Activated CD4-positive, alpha-beta T cell treated with anti-CD3 and anti-CD28 coated beads, Interleukin-2, amount 50 U/mL, for 48 hours (primary cell): ENCODE results near the gene GRK2.
A peak's percentile ranks its signal among the peaks of the same experiment; 100 is the strongest.

Source experiments
- DNase-seq, 2 experiments: peaks; one replicate each; pipeline ENCODE4 v3.0.0-alpha.2; 2020

GRK2 gene

GRCh38 chr11:67254798-67255197, 11.5 kb upstream of the GRK2 start:
- DNase-seq: no peak

DNA sequence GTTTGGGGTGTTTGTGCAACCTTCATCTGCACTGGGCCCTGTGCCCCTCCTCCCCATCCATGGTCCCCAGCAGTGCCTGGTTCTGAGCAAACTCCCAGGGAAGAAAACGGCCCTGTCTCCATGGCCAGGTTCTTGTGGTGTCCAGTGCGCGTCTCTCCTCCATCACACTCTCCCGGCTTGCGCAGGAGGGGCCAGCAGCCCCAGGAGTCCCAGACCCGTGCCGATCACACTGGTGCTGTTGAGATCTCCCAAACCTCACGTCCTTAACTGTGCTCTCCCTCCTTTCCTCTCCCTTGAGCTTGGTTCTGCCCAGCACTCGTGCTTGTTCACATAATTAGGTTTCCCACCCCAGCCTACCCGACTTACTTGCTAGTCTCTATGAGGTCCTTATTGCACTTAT, 10.9 kb upstream of the GRK2 start:
- DNase-seq: no peak

GRCh38 chr11:67255864-67256263, 10.4 kb upstream of the GRK2 start:
- DNase-seq: no peak

DNA sequence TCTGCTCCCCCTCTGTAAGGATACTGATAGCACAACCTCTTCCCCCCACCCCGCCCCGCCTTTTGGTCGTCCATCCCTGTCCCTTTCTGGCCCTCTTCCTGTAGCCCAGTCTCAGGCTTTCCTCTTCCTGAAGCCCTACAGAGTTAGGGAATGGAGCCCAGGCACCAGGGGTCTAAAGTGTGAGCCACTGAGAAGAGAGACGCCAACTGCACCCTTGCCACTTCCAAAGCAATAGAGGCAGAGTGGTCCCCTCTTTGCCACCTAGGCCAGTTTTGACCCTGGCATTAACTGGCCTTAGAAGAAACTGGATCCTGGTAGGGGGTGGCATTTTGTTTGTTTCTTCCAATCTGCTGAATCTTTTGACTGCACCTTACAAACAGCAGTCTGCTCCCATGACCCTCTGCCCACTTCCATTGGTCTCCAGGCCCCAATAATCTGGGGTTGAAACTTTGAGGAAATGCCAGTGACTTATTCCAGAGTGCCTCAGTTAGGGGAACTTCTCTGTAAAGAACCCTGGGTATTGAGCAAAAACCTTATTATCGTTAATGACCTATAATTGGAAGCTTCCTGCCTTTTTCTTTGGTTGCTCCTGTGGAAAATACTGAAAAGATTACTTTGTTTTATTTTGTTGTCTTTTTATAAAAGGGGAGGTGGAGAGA, 9.7 kb upstream of the GRK2 start:
- DNase-seq: no peak

GRCh38 chr11:67260406-67260805, 5.9 kb upstream of the GRK2 start:
- DNase-seq: no peak

DNA sequence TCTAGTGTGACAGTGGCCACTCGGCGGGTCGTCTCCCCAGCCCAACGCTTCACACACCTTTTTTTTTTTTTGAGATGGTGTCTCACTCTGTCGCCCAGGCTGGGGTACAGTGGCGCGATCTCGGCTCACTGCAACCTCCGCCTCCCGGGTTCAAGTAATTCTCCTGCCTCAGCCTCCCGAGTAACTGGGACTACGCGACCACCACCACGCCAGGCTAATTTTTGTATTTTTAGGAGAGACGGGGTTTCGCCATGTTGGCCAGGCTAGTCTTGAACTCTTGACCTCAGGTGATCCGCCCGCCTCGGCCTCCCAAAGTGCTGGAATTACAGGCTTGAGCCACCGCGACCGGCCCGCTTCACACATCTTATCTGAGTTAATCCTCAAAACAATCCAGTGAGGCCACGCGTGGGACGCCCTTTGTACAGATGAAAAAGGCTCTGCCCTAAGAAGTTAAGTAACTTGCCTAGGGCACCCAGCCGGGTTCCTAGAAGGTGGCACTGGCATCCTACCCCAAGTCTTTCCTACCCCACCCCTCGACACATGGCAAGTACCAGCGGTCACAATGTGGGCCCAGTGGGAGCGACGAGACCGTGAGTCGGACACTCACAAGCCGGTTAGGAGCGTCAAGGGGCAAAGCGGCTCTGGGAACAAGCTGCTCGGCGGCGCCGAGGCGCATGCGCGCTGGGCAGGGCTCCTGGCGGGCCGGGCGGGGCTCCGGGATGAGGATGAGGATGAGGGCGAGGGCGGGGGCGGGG, 5.2 kb upstream of the GRK2 start:
- peak; percentile 75 to 78 for DNase-seq

DNA sequence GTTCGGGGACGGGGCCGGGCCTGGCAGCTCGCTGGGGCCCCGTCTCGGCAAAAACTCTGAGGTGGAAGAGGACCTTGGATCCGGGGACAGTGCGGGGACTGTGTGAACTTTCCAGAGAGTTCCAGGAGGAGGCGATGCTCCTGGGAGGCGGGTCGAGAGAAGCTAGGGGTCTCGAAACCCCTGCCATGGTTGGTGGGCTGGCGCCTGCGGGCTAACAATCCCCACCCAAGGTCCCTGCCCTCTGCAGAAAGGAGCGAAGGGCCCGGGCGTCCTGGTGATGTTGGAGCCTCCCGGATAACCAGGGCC, 4.7 kb upstream of the GRK2 start:
- no peak for DNase-seq

DNA sequence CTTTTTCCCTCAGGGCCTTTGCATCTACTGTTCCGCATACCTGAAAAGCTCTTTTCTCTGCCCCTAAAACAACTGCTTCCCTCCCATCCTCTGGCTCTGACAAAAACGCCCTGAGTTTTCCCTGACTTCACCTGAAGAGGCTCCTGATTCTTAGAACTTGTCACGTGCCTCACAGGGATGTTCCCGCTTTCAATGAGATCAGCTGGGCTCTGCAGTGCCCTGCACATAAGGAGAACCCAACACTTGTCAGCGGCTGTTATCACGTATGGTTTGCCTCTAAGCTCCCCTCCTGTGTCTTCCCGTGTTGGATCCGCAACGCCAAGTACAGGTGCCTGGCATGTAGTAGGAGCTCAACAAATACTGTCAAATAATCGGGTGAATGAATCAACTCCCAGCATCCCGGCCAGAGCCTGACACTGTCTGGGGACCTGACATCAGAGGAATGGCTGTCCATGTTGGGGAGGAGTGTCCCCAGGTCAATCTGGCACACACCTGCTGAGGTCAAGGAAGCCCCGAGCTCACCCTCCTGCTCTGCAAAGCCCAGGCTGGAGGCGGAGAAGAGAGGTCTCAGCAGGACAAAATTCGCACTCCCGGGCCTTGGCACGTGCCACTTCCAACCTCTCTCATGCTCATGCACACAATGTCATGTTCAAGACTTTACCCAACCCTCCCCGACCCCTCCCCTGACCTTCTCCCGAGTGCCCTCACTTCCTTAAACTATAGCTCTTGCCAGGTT, 4.2 kb upstream of the GRK2 start:
- no peak for DNase-seq

DNA sequence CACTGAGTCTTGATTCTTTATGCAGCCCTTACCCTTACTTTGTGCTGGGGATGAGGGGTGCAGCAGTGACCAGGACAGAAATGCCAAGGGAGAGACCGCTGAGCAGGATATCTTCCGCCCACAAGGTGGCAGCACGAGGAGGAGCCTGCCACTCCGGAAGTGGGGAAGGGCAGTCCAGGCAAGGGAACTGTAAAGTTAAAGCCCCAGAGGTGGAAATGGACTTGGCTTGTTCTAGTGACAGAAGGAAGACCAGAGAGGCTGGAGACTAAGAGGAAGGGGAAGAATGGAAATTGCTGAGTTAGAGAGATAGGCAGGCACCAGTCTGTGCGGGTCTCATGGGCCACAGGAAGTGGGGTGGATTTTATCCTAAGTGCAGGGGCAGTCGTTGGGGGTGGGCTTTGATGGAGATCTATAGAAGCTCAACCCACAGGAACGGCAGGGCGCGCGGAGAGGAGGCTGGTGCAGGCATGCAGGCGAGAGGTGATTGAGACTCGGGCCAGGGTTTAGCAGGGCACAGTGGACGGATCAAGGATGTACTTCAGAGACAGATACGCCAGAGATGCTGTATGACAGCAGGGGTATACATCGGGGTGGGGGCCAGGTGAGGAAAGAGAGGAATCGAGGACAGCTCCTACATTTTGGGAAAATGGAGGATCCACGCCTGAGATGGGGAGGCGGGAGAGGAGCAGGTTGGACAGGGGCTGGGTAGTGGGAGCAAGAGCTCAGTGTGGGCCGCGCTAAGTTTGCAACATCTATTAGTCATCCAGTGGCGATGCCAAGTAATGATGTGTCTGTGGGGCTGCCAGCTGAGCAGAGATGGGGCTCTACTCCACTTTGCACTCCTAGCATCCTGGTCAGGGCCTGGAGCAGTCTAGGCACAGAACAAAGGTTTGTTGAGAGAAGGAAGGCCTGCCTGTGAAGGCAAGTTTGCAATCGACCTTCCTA, 3.3 kb upstream of the GRK2 start:
- peak; percentile 80 to 86 for DNase-seq

DNA sequence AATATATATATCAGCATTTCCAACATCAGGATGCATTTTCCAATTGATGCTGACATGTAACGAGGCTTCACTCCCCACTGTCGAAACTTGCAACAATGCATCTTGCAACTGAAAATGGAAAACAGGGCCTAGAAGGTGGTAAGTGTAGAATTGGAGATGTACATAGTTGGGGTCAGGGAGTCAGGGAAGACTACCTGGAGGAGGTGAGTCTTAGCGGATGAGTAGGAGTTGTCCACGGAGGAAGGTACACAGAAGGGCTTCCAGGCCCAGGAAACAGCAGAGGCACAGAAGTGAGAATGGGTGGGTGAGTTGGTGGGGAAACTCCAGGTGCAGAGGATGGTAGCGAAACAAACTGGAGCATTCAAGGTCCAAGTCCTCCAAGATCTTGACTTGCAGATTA, 2.0 kb upstream of the GRK2 start:
- peak in 1 of 2 experiments; percentile 17 for DNase-seq

GRCh38 chr11:67264877-67265632, 1.2 kb upstream of the GRK2 start:
- DNase-seq: peak; percentile 25 to 48

- DNase-seq: peak; percentile 80 to 81
Observed at GRCh38 chr11:67265633-67266448, 432 bp upstream of the GRK2 start.

DNA sequence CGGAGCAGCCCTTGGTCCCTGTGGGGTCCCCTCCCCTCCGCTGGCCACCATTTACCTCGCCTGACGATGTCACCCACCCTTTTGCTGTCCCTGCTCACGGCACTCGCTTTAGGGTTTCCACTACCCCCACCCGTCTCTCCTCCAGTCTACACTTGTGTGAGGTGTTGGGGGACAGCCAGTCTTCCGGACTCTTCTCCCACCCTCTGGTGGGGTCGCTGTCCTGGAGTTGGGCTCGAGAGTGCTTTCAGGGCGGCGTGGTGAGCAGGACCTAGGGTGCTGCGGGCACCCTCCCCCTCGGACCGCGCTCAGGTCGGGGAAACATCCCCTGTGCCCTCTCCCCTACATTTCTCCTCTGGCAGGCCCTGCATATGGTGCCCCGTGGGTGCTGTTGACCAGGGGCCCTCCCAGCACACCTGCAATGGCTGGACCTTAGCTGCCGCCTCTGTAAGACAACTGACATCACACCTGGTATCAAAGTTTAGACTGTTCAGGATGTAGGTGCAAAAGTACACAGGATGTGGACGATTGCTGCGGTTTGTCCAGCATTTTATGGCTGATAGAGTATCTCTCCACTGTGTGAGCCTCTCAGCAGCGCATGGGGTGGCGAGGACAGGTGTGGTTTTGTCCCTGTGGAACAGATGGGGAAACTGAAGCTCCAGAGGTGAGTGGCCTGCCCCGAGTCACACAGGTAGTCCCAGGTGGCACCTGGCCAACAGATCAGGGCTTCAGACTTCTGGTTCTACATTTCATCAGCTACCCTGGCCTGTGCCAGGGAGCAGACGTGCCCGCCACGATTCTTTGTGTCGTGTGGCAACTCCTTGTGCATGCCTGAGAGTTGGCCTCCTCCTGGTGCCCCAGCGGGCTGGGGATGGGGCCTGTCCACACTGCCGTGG, 1.2 kb downstream of the GRK2 start:
- DNase-seq: peak; percentile 39 to 49

DNA sequence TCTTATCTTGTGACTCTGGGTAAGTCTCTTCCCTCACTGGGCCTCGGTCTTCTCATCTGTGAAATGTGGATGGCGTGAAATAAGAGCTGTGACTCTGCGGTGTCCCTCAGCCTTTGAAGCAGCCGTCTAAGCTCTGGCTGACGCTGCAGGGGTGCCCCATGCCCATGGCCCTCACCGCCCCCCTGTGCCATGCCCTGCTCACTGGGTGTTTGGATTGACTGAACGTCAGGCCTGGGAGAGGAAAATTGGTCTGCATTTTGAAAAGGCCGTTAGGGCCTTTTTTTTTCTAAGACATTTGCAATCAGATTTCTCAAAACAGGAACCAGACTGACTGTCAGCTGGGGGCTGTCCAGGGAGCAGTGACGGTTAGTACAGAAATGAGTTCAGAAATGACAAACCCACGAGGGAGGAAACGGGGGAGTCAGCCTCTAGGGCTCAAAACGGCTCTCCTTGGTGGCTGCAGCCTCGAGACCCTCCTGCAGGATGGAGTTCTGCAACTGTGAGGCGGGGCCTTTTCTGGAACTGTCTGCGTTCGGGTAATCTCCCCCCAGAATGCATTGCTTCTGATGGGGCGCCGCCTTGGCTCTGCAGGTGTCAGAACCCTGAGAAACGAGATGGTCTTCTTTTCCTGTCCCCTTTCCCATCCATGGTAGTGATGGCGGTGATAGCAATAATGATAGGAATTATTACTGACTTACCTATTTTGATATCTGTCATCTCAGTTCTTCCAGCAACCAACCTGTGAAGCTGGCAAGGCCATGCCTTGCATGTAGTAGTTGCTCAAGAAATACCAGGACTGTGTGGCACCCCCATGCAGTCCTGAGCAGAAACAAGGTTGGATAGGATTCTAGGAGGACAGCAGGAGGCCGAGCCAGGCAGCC, 2.0 kb downstream of the GRK2 start:
- peak; percentile 74 to 83 for DNase-seq

DNA sequence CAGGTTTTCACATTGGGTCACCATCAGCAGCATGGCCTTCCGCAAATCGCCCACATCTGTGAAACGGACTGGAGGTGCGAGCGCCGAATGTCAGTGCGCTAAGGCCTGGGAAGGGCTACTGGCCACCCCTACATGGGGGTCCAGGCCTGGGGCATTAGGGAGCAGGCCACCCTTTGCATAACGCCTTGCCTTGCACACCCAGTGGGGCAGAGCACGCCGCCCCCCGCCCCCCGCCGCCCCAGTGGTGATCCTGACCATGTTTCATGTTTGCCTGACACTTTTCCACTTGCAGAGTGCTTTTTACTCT, 2.6 kb downstream of the GRK2 start:
- DNase-seq: no peak

- peak; percentile 26 to 38 for DNase-seq
Observed at GRCh38 chr11:67269401-67270255, 3.4 kb downstream of the GRK2 start.

DNA sequence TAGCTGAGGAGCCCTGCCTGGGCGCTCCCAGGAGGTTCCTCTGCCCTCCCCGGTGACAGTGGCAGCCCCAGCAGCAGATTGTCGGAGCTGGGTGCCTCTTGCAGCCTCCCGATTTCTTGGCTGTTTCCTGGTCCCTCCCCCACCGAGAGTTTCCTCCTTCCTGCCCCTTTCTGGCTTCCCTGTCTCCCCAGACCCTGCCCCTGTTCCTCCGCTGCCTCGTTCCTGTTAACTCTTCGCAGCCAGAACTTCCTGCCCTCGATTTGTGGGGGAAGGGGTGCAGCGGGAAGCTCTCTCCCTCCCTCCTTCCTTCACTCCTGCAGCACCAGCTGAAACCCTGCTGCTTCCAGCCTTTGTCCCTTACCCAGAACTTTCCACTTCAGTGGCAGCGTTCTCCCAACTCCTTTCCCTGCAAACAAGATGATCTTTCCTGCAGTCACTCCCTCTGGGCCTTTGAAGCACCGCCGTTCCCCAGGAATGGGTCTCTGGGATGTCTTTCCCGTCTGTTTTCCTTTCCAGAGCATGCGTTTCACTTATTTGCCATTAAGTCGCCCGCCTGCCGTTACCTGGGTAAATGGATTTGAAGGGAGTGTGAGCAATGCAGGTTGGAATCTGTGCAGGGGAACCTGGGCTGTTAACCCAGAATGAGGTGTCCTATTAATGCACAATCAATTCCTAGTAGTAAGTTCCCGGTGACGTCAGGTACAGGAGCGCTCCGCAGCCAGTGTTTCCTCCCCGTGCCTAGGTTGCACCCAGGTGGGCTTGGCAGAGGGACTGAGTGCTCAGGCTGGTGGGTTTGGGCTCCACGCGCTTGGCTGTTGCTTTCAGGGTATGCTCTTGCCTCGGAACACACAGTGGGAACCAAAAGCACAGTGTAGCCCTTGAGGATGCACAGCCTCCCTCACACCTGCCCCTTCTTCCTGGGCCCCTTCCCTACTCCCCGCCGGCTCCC, 4.3 kb downstream of the GRK2 start:
- peak; percentile 17 to 44 for DNase-seq
